Suprapubic skin (tissue), 3 donors: ENCODE measurements around the gene CPTP.

Experiments used
- CTCF ChIP-seq, 2 donors: fragments of 200-600 bp in 1 of 2; fragments of 450-650 bp in 1 of 2; sonication (generic) in 1 of 2; IDR thresholded peaks; one replicate each; pipeline ENCODE4 v1.5.1; 2016 to 2019; ENCODE audit warnings: antibody characterized with exemption in 2 of 2, mild to moderate bottlenecking in 1 of 2, moderate library complexity in 1 of 2
- EP300 ChIP-seq: sonication (generic); formaldehyde crosslinking; IDR thresholded peaks from one replicate; pipeline ENCODE4 v1.6.1; 2017; ENCODE audit warnings: antibody characterized with exemption
- POLR2A ChIP-seq, 2 donors: fragments of 450-650 bp; IDR thresholded peaks; one replicate each; pipeline ENCODE4 v1.6.1; 2017; ENCODE audit warnings: antibody characterized with exemption in 2 of 2, mild to moderate bottlenecking in 2 of 2, moderate library complexity in 2 of 2

- TF ChIP-seq CTCF (IDR thresholded peaks at IDR 0.05) (no peak), POLR2A (IDR thresholded peaks at IDR 0.05) (no peak), EP300 (no peak)
Measured at GRCh38 chr1:1329304-1330210, 5.0 kb downstream of the CPTP start.
